22Rv1 (cell line): Measurements from ENCODE around the gene HTR1A.

Source experiments
- CTCF ChIP-seq: fragments of 450-650 bp; IDR thresholded peaks from 2 replicates; pipeline ENCODE4 v1.5.1; 2017; ENCODE audit warnings: mild to moderate bottlenecking
- ZFX ChIP-seq: fragments of 450-650 bp; IDR thresholded peaks from 2 replicates; pipeline ENCODE4 v1.6.1; 2017; ENCODE audit warnings: antibody characterized with exemption, borderline replicate concordance

DNA sequence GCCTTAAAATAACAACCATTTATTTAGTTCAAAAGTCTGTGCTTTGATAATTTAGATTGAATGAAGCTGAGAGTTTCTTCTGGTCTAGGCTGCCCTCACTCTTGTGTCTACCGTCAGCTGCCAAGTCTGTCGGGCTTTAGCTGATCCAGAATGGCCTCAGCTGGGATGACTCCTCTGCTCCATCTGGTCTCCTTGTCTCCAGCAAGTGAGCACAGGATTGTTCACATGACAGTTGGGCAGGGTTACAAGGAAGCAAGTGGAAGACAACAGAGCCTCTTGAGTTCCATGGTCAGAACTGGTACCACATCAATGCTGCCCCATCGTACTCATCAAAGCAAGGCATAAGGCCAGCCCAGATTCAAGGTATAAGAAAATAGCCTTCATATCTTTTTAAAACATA is 9.0 kb downstream of the HTR1A start:
- TF ChIP-seq CTCF = no peak
- no peak for TF ChIP-seq ZFX
